Hindlimb muscle (tissue), 1 donor: ENCODE data around the gene WDR18. TPM values are rescaled to one million over a fixed set of nuclear protein-coding genes. Genes with fewer than 3 reads are reported as not detected.
"Not testable (repeated sequence)": the region's sequence is repeated elsewhere in the genome, so short reads cannot be mapped to it uniquely, and the experiment has no call there.

Experiments
- DNase-seq: peaks from one replicate; pipeline ENCODE4 v3.0.0-alpha.2; 2013
- polyA plus RNA-seq: library from polyadenylated mRNA; unstranded; fragments of 120-200 nt; gene quantifications from one replicate; pipeline ENCODE4 v1.2.1, GENCODE V29; 2013; ENCODE audit not compliant: insufficient read length

The WDR18 gene
- polyA plus RNA-seq, 1 donor, result 39.3 TPM

- no peak for DNase-seq
Measured at GRCh38 chr19:950352-951066, 33.6 kb upstream of the WDR18 start.

DNA sequence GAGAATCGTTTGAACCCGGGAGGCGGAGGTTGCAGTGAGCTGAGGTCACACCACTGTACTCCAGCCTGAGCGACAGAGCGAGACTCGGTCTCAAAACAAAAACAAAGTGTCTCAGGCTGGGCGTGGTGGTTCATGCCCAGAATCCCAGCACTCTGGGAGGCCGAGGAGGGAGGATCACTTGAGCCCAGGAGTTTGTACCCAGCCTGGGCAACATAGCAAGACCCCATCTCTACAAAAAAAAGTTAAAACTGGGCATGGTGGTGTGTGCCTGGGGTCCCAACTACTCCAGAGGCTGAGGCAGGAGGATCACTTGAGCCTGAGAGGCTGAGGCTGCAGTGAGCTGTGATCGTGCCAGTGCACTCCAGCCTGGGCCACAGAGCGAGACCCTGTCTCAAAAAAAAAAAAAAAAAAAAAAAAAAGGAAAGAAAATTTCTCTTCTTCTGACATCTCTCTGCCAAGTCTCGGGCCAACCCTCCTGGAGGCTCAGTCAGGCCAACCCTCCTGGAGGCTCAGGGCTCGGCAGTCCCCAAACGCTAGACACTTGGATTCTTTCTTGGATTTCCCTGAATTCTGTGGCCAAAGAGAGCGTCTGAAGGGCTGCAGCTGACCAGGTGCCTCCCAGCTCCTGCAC is 32.0 kb upstream of the WDR18 start:
- no peak for DNase-seq

GRCh38 chr19:952680-953444 is 31.3 kb upstream of the WDR18 start:
- no peak for DNase-seq

GRCh38 chr19:953445-954271 is 30.5 kb upstream of the WDR18 start:
- no peak for DNase-seq

DNA sequence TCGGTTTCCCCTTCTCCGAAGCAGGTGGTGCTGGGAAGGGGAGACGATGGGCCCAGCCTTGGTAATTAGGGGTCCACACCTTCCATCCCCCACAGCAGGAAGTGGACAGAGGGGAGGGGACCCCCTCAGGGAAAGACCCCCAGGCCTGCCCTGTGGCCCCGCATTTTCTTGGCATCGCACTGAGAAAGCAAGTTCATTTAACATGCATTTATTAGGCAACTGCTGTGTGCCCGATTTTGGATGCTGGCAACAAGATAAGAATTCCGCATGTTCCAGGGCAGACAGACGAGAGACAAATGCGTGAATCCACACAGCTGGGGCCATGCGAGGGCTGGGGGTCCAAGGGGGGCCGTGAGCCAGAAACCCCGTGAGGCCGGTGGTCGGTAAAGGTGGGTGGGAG is 29.9 kb upstream of the WDR18 start:
- DNase-seq, result no peak

DNA sequence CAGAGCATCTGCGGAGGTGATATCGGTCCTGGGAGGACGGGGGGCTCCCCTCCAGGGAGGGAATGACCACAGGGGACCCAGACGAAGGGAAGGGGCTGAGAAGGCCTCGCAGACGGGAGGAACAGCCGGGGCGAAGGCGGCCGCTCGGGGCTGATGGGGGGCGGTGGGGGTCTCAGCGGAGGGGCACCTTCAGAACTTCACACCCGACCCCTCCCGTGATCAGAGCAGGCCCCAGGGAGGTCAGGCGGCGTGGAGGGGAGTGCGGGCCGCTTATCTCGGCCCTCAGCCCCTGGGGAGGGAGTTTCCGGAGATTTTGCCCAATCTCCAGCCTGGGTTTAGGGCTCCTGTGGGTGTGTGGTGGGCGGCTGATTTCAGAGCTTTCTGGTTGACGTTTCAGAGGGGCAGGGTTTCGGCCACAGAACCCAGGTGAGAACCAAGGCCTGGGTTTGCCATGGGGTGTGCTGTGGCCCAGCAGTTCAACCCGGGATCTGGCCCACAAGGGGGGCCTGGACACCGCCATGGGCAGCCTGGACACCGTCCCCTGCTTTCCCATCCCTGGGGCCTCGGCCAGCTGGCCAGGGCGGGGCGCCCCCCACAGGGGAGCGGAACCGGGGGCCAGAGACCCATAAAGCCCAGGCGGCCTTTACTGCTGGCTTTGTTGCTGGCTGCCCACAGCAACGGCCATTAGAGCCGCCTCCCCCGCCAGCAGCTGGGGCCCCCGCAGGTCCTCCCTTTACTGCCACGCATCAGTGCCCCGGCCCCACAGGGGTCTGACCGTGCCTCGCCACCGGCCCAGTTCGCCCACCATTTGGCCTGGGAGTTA is 29.3 kb upstream of the WDR18 start:
- DNase-seq, result no peak

DNA sequence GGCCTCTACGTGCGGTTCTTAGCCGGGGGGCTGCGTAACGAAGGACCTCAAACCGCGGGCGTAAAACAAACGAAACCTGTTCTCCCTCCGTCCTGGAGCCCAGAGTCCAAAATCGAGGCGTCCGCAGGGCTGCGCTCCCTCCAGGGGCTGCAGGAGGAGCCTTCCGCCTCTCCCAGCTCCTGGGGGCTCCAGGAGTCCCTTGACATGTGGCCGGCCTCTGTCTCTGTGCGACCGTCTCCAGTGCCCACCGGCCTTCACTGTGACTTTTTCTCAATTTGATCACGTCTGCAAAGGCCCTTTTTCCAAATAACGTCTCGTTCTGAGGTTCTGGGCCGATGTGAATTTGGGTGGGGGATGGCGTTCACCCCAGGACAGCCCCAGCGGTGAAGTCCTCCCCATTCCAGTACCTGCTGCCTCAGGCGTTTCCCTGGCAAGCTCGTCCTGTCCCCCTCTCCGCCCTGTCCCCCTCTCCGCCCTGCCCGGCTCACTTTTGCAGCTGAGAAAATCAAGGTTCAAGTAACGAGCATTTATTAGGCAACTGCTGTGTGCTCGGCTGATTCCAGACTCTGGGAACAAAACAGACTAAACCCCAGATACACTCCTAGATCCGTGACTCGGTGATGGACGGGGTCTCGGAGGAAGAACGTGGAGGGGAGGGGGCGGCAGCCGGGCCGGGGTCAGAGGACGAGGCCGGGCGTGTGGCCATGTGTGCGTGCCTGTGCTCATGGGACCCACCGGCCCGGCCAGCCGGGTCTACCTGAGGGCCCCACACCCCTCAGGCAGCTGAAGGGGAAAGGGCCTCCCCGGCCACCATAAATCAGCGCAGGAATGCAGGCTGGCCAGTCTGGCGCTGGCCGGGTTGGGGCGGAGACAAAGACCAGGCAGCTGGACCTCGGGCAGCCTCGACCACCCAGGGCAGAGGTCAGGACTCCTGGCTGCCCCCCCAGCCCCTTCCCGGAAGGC is 28.1 kb upstream of the WDR18 start:
- no peak for DNase-seq

DNA sequence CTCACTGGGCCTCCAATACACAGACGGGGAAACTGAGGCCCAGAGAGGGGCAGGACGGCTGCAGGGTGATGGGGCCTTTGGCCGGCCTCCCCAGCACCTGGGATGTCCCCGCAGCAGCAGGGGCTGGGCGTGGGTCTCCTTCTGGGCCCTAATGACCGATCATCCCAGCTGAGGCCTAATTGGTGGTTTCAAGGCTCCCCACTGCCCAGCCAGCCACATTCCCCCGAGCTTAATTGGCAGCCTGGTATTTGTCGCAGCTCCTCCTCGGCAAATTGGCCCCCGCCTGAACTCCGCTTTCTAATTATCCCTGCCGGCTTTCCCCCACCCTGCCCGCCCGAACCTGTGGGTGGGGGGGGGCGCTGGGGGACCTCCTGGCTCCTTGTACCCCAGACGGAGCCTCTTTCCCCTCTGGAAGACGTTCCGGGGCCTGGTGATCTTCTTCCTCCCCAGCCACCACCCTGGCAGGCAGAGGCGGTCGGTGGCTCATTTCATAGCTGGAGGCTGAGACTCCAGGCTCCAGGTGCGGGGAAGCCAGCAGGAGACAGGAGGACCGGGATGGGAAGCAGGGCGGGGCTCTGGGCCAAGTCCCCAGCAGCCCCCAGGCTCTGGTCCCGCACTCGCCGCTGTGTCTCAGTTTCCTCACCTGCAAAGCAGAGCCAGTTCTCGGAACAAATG is 27.2 kb upstream of the WDR18 start:
- no peak for DNase-seq

DNA sequence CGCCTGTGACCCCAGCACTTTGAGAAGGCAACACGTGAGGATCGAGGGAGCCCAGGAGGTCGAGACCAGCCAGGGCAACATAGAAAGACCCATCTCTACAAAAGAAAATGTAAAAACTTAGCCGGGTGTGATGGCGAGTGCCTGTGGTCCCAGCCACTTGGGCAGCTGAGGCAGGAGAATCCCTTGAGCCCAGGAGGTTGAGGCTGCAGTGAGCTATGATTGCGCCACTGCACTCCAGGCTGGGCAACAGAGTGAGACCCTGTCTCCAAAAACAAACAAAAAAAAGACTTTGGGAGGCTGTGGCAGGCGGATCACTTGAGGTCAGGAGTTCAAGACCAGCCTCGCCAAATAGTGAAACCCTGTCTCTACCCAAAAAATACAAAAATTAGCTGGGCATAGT is 26.6 kb upstream of the WDR18 start:
- not testable (repeated sequence) for DNase-seq

- DNase-seq, result no peak
Measured at GRCh38 chr19:958967-959855, 24.9 kb upstream of the WDR18 start.

GRCh38 chr19:960020-960419 is 24.1 kb upstream of the WDR18 start:
- DNase-seq, result no peak

- no peak for DNase-seq
Measured at GRCh38 chr19:960601-960938, 23.6 kb upstream of the WDR18 start.

GRCh38 chr19:961866-962620 is 22.1 kb upstream of the WDR18 start:
- no peak for DNase-seq

DNA sequence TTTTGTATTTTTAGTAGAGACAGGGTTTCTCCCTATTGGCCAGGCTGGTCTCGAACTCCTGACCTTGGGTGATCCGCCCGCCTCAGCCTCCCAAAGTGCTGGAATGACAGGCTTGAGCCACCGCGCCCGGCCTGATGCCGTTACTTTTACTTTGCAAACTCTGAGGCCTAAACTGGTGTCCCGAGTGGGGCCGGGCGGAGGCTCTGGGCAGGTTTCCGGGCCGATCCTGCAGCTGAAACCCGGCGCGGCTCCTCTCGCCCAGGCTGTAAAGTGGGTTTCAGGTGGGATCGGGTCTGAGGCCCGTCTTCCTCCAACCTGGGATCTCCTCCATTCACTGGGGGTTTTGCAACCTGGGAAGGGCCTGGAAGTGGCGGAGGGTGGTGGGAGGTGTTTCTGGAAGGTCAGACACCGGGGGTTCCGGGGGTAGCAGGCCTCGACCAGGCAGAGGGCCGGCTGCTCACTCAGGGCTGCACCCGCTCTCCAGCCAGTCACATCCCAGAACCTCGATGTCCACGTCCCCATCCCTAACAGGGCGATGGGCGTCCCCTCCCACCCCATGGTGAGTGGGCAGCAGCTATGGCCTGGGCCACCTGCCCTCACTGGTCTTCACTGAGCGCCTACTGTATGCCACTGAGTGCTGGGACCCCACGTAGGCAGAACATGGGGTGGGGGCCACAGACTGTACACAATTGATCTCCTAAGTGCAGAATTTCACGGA is 21.3 kb upstream of the WDR18 start:
- no peak for DNase-seq

GRCh38 chr19:963486-963951 is 20.6 kb upstream of the WDR18 start:
- no peak for DNase-seq

GRCh38 chr19:964116-964520 is 20.0 kb upstream of the WDR18 start:
- DNase-seq, result no peak
